ENCODE results near the gene AP4S1.

Gene AP4S1

DNA sequence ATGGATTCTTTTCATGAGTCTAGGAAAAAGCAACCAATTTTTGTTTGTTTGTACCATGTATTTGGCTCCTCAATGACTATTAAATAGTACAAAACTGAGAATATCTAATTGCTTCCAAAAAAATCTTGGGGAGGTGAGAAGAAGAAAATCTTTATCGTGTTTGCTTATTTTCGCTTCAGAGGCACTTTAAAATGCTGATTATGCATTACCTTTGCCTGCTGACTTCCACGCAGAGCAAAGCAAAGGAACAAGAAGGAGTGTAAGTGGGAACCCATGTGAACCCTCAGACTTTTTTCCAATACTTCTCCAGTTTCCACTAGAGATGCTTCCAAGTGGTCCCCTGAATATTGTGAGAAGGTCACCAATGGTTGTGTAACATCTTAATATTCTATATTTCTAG is 43.9 kb downstream of the AP4S1 start:
- TF ChIP-seq, protein P1, sequence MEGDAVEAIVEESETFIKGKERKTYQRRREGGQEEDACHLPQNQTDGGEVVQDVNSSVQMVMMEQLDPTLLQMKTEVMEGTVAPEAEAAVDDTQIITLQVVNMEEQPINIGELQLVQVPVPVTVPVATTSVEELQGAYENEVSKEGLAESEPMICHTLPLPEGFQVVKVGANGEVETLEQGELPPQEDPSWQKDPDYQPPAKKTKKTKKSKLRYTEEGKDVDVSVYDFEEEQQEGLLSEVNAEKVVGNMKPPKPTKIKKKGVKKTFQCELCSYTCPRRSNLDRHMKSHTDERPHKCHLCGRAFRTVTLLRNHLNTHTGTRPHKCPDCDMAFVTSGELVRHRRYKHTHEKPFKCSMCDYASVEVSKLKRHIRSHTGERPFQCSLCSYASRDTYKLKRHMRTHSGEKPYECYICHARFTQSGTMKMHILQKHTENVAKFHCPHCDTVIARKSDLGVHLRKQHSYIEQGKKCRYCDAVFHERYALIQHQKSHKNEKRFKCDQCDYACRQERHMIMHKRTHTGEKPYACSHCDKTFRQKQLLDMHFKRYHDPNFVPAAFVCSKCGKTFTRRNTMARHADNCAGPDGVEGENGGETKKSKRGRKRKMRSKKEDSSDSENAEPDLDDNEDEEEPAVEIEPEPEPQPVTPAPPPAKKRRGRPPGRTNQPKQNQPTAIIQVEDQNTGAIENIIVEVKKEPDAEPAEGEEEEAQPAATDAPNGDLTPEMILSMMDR (IDR thresholded peaks at IDR 0.05; ENCODE audit: insufficient read depth, low read length, missing control alignments): no peak
- ChIA-PET CTCF (interaction anchor here (2.4 kb wide), 1 partner anchor 15 kb away, joined by 6 read pairs; no protein-coding TSS in a partner anchor), POLR2A (no interaction called here)
- H3K4me3 ChIP-seq (ENCODE audit: low read depth, low read length): no peak overlapping the region
- no peak for DNase-seq (ENCODE audit: low read depth, low spot score)

- TF ChIP-seq, protein P1 (IDR thresholded peaks at IDR 0.05; ENCODE audit: insufficient read depth, low read length, missing control alignments): no peak
- H3K4me3 ChIP-seq (ENCODE audit: low read depth, low read length): no peak overlapping the region
- ChIA-PET CTCF (interaction anchor here (2.4 kb wide), 1 partner anchor 14 kb away, joined by 6 read pairs; no protein-coding TSS in a partner anchor), POLR2A (interaction anchor here (0.7 to 1.3 kb wide), 2 partner anchors 20 to 44 kb away, joined by 3 to 7 read pairs; partner anchors contain the start of gene STRN3)
- DNase-seq (ENCODE audit: low read depth, low spot score): peak; percentile 85
Observed at GRCh38 chr14:31070431-31070830, 45.0 kb downstream of the AP4S1 start.

DNA sequence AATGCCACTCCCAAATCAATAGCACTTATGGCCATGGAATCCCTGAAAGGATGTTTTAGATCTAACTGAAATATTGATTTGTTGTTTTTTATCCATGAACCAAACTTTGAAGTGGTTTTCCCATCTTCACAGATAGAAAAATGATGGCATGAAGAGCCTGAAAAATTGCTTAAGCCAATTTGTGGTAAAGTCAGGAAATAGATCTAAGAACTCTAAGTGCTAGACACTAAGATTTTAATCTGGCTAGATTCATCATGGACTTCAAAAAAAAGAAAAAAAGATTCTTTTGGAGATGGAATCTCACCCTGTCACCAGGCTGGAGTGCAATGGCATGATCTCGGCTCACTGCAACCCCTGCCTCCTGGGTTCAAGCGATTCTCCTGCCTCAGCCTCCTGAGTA is 45.7 kb downstream of the AP4S1 start:
- TF ChIP-seq, protein P1 (IDR thresholded peaks at IDR 0.05; ENCODE audit: insufficient read depth, low read length, missing control alignments): no peak
- POLR2A ChIA-PET: interaction anchor here (1.3 kb wide), 1 partner anchor 45 kb away, joined by 7 read pairs; the partner anchor contains the start of gene STRN3
- CTCF ChIA-PET: interaction anchor here (1.1 kb wide), 1 partner anchor 19 kb away, joined by 3 read pairs; no protein-coding TSS in a partner anchor
- no peak overlapping the region for H3K4me3 ChIP-seq (ENCODE audit: low read depth, low read length)
- no peak for DNase-seq (ENCODE audit: low read depth, low spot score)

DNA sequence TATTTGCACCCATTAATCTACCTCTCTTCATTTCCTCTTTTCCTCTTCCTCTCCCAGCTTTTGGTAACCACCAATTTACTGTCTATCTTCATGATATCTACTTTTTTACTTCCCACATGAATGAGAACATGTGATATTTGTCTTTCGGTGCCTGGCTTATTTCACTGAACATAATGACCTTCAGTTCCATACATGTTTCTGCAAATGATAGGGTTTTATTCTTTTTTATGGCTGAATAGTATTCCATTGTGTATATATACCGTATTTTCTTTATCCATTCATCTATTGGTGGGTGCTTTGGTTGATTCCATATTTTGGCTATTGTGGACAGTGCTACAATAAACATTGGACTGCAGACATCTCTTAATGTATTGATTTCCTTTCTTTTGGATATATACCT is 49.7 kb downstream of the AP4S1 start:
- DNase-seq (ENCODE audit: low read depth, low spot score): no peak
- POLR2A ChIA-PET: no interaction called here
- TF ChIP-seq, protein P1 (IDR thresholded peaks at IDR 0.05; ENCODE audit: insufficient read depth, low read length, missing control alignments): no peak
- no peak overlapping the region for H3K4me3 ChIP-seq (ENCODE audit: low read depth, low read length)
- CTCF ChIA-PET: interaction anchor here (1.9 kb wide), 1 partner anchor 8 kb away, joined by 9 read pairs; no protein-coding TSS in a partner anchor

GRCh38 chr14:31078766-31079165 is 53.3 kb downstream of the AP4S1 start:
- ChIA-PET CTCF (interaction anchor here (1.5 kb wide), 2 partner anchors 14 to 17 kb away, joined by 3 read pairs; no protein-coding TSS in a partner anchor), POLR2A (no interaction called here)
- no peak for DNase-seq (ENCODE audit: low read depth, low spot score)
- TF ChIP-seq, protein P1 (IDR thresholded peaks at IDR 0.05; ENCODE audit: insufficient read depth, low read length, missing control alignments): no peak
- H3K4me3 ChIP-seq (ENCODE audit: low read depth, low read length): no peak overlapping the region

- DNase-seq (ENCODE audit: low read depth, low spot score): no peak
- no peak overlapping the region for H3K4me3 ChIP-seq (ENCODE audit: low read depth, low read length)
- ChIA-PET POLR2A (no interaction called here), CTCF (interaction anchor here (1.4 to 1.5 kb wide), 2 partner anchors 18 to 42 kb away, joined by 3 read pairs; no protein-coding TSS in a partner anchor)
- TF ChIP-seq, protein P1 (IDR thresholded peaks at IDR 0.05; ENCODE audit: insufficient read depth, low read length, missing control alignments): no peak
Observed at GRCh38 chr14:31080056-31080455, 54.6 kb downstream of the AP4S1 start.
